Measurements from ENCODE around the gene C6orf52. TPM values are rescaled to one million over a fixed set of nuclear protein-coding genes. Genes with fewer than 3 reads are reported as not detected.

Gene C6orf52
- total RNA-seq (2021; ENCODE audit: unreplicated experiment) (6.5 TPM), Bru-seq, nascent RNA (percentile 54 among the genes with signal in this experiment), BruChase-seq, experiment 1, labeled RNA remaining after a 2-hour chase (percentile 47 among the genes with signal in this experiment), BruChase-seq, experiment 2, labeled RNA remaining after a 6-hour chase (percentile 38 among the genes with signal in this experiment)
- polyA plus RNA-seq (2012; ENCODE audit: insufficient read length), result 5.1 TPM
- long read RNA-seq, partial matches to known transcripts, result 0 of 4 reads
- long read RNA-seq, other reads (novel, unspliced or antisense), result 4 of 4 reads

DNA sequence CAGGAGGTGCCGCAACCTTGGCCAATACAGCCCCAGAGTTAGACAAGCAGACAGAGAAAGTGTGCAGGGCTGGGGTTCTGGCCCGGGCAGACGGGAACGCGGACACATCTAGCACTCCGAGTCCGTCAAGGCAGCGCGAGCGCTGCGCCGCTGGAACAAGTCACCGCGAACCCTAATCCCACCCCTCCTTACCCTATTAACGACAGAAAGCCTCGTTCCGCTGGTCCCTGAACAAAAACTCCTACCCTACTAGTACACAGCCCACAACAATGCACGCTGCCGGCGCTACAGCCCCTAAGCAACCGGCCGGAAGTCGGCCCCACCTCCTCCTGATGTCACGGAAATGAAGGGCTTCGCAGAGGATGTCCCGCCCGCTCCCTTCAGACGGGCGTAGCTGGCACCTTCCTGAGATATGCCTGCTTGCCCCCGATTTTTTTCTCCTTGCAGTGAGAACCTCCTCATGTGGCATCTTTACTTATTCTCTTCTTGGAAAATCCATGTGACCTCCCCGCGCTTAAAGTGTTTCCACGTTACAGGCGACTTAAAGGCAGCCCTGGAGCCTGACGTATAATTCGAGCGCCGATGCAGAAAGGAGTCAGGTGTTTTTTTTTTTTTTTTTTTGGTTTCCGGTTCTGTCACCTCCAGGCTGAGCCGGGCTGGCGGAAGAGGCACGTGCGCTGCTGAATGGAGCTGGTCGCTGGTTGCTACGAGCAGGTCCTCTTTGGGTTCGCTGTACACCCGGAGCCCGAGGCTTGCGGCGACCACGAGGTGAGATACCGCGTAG lies at the start of gene C6orf52, which contains the start of gene PAK1IP1:
TSS of gene C6orf52 (minus strand) at position 315 of the 784 bp plus-strand sequence. CDS start 7,066 bp downstream, outside the sequence.
TSS of gene PAK1IP1 (plus strand) at position 671 of the 784 bp plus-strand sequence. CDS start at position 685, 14 bp downstream.
- H3K36me3 ChIP-seq (ENCODE audit: control insufficient read depth, insufficient read depth, low read length), result peaks cover 5% of the 10 kb centered on the region
- H3K4me3 ChIP-seq (ENCODE audit: low read depth in 2 of 2, low read length in 2 of 2), result peak within 1 kb of the TSS; percentile 95 to 98
- no peaks in the 10 kb centered on the region for H3K9me3 ChIP-seq (ENCODE audit: control insufficient read depth, insufficient read depth, low read depth, low read length)
- ChIA-PET POLR2A (interaction anchor here (0.5 to 1.0 kb wide), 9 partner anchors 11 to 1880 kb away, joined by 3 to 14 read pairs (median 5); no protein-coding TSS in a partner anchor), CTCF (interaction anchor here (0.5 to 0.7 kb wide), 4 partner anchors 29 to 189 kb away, joined by 3 to 11 read pairs (median 7); no protein-coding TSS in a partner anchor)
- peaks cover 27% of the 10 kb centered on the region for H3K4me1 ChIP-seq (ENCODE audit: control insufficient read depth, insufficient read depth, low read length)
- peak within 1 kb of the TSS; percentile 98 for H3K27ac ChIP-seq (ENCODE audit: low read length)
- TSS peak; percentile 93 for BruUV-seq (replicated peaks)
- no peak for TF ChIP-seq CTCF (IDR thresholded peaks at IDR 0.05)
- TF ChIP-seq SIN3A (IDR thresholded peaks at IDR 0.05; ENCODE audit: borderline replicate concordance, insufficient read depth, low read depth, low read length), result peak; percentile 93
- TF ChIP-seq TCF7L2 (IDR thresholded peaks at IDR 0.05; ENCODE audit: low read depth, low read length), result peak; percentile 15; the same call in 1 of the 2 replicates
- TF ChIP-seq, protein P1, sequence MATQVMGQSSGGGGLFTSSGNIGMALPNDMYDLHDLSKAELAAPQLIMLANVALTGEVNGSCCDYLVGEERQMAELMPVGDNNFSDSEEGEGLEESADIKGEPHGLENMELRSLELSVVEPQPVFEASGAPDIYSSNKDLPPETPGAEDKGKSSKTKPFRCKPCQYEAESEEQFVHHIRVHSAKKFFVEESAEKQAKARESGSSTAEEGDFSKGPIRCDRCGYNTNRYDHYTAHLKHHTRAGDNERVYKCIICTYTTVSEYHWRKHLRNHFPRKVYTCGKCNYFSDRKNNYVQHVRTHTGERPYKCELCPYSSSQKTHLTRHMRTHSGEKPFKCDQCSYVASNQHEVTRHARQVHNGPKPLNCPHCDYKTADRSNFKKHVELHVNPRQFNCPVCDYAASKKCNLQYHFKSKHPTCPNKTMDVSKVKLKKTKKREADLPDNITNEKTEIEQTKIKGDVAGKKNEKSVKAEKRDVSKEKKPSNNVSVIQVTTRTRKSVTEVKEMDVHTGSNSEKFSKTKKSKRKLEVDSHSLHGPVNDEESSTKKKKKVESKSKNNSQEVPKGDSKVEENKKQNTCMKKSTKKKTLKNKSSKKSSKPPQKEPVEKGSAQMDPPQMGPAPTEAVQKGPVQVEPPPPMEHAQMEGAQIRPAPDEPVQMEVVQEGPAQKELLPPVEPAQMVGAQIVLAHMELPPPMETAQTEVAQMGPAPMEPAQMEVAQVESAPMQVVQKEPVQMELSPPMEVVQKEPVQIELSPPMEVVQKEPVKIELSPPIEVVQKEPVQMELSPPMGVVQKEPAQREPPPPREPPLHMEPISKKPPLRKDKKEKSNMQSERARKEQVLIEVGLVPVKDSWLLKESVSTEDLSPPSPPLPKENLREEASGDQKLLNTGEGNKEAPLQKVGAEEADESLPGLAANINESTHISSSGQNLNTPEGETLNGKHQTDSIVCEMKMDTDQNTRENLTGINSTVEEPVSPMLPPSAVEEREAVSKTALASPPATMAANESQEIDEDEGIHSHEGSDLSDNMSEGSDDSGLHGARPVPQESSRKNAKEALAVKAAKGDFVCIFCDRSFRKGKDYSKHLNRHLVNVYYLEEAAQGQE (IDR thresholded peaks at IDR 0.05; ENCODE audit: insufficient read depth in 1 of 2, low read depth in 2 of 2, low read length in 1 of 2), result no peak
- peak; percentile 97 for TF ChIP-seq POLR2AphosphoS5 (IDR thresholded peaks at IDR 0.05; ENCODE audit: low read depth, low read length)
- ATAC-seq (peak; percentile 99), DNase-seq (ENCODE audit: low read depth, low spot score) (peak; percentile 97)
- intact Hi-C loops (cut with micrococcal nuclease; ENCODE audit: unreplicated experiment) (loop anchor here (1.0 to 10.0 kb wide), 2 partner anchors 65 to 170 kb away; partner anchors contain the start of gene GCNT2), in situ Hi-C loops (cut with HindIII; ENCODE audit: low pct_unique_long_range_greater_than_20kb, low sequenced_read_pairs) (no loop called here)
- H3K27me3 ChIP-seq (ENCODE audit: control insufficient read depth, insufficient read depth, low read length), result no peaks in the 10 kb centered on the region

DNA sequence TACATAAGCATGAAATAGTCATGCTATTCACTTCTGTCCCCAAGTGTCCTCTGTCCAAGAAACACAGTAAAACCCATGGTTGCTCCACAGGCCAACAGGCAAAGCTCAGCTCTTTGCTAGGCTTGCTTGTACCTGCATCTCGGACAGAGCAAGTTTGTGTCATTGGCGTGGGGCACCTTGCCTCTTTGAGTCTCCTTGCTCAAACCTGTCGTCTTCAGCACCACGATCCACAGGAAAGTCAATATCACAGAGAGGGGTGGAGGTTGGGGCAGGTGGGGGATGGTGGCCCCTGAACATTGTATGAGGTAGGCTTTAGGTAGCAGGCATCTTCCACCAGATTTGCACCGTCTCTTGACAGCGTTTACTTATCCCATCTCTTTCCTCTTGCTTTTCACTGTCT lies 49.1 kb upstream of the C6orf52 start:
- no peaks in the 10 kb centered on the region for H3K27me3 ChIP-seq (ENCODE audit: control insufficient read depth, insufficient read depth, low read length)
- H3K4me1 ChIP-seq (ENCODE audit: control insufficient read depth, insufficient read depth, low read length), result peaks cover 18% of the 10 kb centered on the region
- no peaks in the 10 kb centered on the region for H3K9me3 ChIP-seq (ENCODE audit: control insufficient read depth, insufficient read depth, low read depth, low read length)
- H3K36me3 ChIP-seq (ENCODE audit: control insufficient read depth, insufficient read depth, low read length), result peaks cover 5% of the 10 kb centered on the region; the same call in 1 of the 2 replicates
- no peak overlapping the region for H3K27ac ChIP-seq (ENCODE audit: low read length)
- ChIA-PET CTCF (no interaction called here), POLR2A (interaction anchor here (0.5 to 0.6 kb wide), 2 partner anchors 12 to 37 kb away, joined by 3 to 10 read pairs; no protein-coding TSS in a partner anchor)
- intact Hi-C loops (cut with micrococcal nuclease; ENCODE audit: unreplicated experiment) (no loop called here), in situ Hi-C loops (cut with HindIII; ENCODE audit: low pct_unique_long_range_greater_than_20kb, low sequenced_read_pairs) (no loop called here)
- DNase-seq (ENCODE audit: low read depth, low spot score) (no peak), ATAC-seq (no peak)
- no TSS peak for BruUV-seq (replicated peaks)
- H3K4me3 ChIP-seq (ENCODE audit: low read depth in 2 of 2, low read length in 2 of 2), result no peak overlapping the region
- TF ChIP-seq CTCF (IDR thresholded peaks at IDR 0.05) (no peak), SIN3A (IDR thresholded peaks at IDR 0.05; ENCODE audit: borderline replicate concordance, insufficient read depth, low read depth, low read length) (no peak), TCF7L2 (IDR thresholded peaks at IDR 0.05; ENCODE audit: low read depth, low read length) (no peak), POLR2AphosphoS5 (IDR thresholded peaks at IDR 0.05; ENCODE audit: low read depth, low read length) (no peak)
- TF ChIP-seq, protein P1 (IDR thresholded peaks at IDR 0.05; ENCODE audit: insufficient read depth in 1 of 2, low read depth in 2 of 2, low read length in 1 of 2), result no peak

All from Panc1 (cell line).